NCI-H1092 treated with DMSO at 0.1 percent for 48 hours (cell line): ENCODE results near the gene MLLT6.
A peak's percentile ranks its signal among the peaks of the same experiment; 100 is the strongest.

Experiments used
- DNase-seq: peaks from one replicate; lab custom pipeline; 2025; lab: John Stamatoyannopoulos, UW

MLLT6 gene

DNA sequence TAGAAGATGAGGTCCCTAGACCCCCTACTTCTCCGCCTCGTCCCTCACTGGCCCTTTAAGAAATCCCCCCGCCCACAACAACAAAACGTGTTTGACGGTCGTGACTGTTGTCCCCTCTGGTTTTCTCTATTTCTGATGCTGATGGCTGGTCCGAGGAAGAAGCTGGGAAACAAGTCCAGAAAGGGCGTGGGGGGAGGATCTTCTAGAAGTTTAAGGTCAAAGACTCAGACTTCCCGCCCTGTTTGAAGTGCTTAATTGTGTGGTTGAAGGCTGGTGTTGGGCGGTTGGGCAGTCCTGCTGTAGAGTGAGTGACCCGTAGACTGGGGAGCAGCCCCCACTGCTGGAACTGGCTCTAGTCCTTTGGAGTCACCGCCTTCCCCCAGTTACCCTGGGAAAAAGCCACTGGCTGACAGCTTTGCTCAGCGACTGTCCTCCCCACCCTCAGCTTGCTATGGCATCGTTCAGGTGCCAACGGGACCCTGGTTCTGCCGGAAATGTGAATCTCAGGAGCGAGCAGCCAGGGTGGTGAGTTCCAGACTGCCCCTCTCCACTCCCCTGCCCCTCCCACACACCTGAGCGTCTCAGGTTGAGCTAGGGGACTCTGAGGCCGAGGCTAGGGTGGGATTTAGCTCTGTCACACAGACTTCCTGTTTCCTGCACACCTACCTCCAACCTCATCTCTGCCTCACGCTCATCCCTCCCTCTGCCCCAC, 1.6 kb downstream of the MLLT6 start:
- no peak for DNase-seq

DNA sequence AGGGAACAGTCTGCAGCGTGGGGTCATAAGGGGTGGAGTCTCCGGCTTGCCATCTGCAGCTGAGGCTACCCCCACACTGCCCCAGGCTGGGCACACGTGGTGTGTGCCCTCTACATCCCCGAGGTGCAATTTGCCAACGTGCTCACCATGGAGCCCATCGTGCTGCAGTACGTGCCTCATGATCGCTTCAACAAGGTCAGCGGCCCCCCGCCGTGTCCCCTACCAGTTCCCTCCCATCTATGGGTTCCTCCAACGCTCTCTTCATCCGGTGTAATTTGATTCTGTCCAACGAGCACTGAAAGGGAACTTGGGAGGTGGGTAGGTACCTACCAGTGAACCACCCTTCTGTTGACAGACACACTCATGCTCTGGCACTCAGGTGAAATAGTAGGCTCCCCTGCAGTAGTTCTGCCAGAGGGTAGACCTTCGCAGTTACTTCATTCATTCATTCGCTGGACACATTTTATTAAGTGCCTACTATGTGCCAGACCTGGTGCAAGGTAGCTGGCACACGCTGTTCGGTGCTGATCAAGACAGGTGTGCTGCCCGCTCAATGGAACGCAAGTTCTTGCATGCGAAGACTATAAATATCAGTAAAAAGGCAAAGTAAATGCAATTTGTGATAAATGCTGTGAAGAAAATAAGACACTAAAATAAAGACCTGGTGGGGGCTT, 2.7 kb downstream of the MLLT6 start:
- DNase-seq = no peak

DNA sequence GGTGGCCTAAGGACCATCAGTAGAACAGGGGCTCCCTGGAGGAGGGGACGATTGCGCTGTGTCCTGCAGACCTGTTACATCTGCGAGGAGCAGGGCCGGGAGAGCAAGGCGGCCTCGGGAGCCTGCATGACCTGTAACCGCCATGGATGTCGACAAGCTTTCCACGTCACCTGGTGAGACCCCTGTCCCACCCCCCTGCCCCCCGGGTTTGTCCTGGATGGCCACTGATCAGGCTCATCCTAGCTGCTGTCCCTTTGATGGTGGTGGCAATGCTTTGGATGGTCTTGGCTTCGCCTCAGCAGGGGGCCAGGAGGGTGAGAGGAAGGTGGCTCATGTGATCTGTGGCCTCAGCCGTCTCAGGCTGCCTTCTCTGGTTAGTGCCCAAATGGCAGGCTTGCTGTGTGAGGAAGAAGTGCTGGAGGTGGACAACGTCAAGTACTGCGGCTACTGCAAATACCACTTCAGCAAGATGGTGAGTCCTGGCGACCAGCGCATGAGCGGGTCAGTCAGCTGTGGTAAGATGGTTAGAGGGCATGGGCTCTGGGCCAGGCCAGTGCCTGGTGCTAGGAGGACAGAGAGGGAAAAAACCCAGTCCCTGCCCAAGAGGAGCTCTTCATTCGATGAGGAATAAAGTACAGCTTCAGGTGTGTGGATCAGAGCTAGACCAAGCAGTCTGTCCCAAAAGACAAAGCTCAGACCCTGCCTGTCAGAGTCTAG, 4.2 kb downstream of the MLLT6 start:
- no peak for DNase-seq

DNA sequence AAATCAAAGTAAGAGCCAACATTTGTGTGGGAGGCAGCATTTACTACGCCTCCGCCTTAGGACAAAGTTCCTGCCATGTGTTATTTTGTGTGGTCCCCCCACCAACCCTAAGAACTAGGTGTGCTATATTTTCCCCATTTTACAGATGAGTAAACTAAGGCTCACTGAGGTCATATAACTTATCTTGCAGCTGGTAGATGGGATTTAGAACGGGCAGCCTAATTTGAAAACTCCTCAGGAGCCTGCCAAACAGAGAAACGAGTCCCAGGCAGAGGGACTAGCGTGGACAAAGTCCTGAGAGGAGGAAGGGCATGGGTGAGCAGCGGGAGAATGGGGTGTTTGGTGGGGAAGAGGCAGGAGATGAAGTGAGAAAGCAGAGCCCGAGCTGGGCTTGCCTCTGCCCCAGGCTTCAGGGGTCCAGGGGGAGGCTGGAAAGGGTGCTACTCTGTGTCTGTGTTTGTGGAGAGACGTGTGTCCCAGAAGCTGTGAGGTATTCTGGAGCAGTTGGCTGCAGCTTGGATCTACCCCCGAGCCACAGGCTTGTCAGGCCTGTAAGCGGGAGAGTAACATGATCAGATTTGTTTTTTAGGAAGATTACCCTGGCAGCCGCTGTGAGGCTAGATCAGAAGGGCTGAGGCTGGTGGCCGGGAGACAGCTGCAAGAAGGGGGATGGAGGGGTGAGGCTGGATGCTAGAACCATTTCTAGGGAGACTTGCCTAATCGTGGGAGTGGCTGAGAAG, 5.0 kb downstream of the MLLT6 start:
- no peak for DNase-seq

DNA sequence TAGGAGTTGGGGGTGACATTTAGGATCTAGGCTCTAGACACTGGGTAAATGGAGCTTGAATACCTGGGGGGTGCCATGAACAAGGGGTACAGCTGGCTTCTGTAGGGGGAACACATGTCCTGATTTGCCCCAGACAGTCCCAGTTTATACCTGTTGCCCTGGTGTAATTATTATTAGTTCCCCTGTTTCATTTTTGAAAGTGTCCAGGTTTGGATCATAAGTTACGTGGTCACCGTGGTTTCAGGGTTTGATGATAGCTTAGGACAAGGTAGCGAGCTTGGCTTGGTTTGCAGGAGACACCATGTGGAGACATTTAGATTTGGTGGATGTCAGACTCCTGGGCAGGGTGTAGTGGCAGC, 5.5 kb downstream of the MLLT6 start:
- DNase-seq = no peak

DNA sequence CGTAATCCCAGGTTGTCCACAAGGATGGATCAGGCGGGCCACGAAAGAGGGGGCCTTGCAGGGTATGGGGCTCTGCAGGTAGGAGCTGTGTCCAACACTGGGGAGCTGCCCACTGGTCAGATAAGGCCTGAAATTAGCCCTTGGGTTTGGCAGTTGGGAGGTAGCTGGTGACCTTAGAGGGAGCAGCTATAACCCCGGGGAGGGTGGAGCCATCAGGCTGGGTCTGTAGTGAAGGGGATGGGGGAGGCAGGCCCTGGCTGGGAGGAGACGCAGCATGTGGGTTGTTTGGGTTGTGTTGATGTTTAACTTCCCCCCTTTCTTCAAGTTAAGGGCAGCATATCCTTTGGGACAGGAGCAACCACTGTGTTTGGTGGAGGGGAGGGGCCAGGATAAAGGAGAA, 5.9 kb downstream of the MLLT6 start:
- no peak for DNase-seq

DNA sequence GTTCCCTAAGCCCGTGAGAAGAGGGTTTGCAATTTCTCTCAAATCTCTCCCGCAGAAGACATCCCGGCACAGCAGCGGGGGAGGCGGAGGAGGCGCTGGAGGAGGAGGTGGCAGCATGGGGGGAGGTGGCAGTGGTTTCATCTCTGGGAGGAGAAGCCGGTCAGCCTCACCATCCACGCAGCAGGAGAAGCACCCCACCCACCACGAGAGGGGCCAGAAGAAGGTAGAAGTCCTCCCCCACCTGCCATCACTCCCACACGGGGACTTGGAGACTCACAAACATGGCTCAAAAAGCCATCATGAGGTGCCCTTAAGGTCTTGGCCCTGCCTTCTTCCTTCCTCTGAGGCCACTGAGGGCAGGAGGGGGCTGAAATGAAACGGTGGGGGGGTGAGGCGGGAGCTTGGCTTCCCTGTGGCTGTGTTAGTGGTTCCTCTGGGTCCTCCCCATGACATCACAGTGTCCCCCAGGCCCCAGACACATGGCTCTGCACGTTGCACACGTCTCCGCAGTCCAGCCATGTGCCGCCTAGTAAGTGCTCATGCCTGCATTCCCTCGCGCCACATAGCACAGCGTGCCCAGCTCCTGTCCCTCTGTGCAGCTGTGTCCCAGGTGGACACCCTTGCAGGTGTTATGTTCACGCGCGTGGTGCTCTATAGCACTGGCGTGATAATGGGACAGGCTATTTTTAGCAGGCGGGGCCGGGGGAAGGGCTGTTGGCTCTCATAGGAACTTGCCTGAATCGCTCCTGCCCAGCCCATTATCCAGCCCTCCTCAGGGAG, 6.9 kb downstream of the MLLT6 start:
- no peak for DNase-seq

DNA sequence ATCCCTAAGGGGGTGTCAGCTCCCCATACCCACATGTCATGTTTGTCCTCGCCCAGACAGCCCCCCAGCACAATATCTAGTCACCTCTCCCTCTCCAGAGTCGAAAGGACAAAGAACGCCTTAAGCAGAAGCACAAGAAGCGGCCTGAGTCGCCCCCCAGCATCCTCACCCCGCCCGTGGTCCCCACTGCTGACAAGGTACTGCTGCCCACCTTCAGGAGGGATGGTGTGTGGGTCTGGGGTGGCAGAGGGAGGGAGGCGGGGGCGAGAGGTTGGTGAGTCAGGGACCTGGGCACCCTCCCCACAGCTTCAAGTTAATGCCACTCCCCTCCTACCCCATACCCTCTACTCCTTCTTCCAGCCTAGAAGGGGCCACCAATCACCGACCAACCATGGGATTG, 7.5 kb downstream of the MLLT6 start:
- no peak for DNase-seq

DNA sequence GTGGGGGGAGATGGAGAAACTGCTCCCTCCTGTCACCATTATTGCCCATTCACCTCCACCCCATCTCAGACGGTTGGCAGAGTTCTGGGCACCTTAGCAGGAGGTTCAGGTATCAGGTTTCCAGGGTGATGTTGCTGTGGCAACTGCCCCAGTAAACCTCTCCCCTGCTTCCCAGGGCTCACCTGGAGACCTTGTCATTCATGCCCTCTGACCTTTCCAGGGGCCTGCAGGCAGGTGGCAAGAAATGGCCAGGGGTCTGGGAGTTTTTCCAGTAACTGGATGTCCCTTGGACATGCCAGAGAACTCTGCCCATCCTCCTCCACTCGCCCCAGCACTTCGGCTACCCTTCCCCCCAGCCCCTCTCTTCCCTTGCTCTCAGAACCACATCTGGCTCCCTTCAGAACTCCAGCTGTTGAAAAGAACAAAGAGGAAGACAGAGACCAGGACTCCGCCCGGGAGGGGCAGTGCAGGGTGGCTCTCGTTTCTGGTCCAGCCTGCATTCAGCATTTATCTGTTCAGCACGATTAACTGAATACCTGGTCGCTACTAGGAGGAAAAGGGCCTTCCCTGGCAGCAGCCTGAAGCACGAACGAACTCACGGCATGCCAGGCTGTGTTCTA, 8.5 kb downstream of the MLLT6 start:
- DNase-seq = no peak

DNA sequence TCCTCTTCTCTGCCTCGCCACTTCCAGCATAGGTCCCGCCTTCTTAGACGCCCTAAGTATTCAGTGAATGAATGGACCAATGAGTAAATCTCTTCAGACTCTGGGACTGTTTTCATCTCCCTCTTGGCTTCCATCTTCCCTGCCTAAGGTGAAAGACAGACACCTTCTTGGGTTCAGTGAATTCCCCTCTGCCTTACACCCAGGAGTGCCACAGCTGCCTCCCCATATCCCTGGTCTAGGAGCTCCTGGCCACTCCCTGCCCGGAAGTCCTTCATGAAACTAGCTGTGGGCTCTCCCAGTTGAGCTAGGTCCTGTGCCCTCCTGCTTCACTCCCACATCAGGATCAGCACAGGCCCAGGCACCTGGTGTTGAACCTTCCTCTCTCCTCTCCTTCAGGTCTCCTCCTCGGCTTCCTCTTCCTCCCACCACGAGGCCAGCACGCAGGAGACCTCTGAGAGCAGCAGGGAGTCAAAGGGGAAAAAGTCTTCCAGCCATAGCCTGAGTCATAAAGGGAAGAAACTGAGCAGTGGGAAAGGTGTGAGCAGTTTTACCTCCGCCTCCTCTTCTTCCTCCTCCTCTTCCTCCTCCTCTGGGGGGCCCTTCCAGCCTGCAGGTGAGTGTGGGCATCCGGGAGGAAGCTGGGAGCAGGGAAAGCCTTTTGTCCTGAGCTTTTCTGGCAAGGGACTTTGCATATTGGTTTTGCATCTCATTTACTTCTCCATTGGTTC, 10.3 kb downstream of the MLLT6 start:
- DNase-seq = no peak

DNA sequence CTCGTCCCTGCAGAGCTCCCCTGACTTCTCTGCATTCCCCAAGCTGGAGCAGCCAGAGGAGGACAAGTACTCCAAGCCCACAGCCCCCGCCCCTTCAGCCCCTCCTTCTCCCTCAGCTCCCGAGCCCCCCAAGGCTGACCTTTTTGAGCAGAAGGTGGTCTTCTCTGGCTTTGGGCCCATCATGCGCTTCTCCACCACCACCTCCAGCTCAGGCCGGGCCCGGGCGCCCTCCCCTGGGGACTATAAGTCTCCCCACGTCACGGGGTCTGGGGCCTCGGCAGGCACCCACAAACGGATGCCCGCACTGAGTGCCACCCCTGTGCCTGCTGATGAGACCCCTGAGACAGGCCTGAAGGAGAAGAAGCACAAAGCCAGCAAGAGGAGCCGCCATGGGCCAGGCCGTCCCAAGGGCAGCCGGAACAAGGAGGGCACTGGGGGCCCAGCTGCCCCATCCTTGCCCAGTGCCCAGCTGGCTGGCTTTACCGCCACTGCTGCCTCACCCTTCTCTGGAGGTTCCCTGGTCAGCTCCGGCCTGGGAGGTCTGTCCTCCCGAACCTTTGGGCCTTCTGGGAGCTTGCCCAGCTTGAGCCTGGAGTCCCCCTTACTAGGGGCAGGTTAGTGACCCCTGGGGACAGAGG, 11.4 kb downstream of the MLLT6 start:
- no peak for DNase-seq

DNA sequence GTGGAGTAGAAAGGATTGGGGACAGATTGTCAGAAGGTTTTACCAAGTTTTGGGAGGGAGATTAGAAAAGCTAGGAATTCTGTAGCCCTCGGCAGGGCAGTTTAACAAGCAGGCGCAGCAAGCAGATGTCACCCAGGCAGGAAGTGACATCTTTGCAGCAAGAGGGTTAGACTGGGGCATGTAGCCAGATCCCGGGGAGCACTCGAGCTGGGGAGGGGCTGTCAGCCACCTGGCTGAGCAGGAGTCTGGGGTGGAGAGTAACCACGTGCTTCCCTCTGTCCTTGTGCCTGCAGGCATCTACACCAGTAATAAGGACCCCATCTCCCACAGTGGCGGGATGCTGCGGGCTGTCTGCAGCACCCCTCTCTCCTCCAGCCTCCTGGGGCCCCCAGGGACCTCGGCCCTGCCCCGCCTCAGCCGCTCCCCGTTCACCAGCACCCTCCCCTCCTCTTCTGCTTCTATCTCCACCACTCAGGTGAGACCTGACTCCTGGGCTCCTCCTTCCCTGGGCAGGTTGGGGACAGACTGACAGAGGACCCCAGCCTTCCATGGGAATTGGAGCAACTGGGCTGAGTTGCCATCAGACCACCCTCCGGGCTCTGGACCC, 12.2 kb downstream of the MLLT6 start:
- DNase-seq = no peak

DNA sequence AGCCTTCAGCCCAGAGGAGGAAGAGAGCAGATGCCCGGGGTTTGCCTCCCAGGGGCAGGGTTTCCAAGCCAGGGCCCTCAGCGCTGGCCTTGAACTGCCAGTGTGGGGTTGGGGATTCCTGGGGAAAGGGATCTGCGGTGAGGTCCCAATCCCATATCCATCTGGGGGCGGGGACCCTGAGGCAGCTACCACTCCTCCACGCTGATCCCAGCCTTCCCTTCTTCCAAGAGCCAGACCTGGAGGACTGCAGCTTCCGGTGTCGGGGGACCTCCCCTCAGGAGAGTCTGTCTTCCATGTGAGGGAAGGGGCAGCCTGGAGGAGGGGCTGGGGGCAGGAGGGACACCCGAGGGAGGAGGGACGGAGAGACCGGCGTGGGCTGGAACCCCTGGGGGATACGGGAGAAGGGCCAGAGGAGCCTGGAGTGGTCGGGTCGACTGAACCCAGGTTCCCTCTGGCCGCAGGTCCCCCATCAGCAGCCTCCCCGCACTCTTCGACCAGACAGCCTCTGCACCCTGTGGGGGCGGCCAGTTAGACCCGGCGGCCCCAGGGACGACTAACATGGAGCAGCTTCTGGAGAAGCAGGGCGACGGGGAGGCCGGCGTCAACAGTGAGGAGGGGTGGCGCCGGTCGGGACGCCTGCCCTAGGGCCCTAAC, 14.3 kb downstream of the MLLT6 start:
- DNase-seq = no peak

DNA sequence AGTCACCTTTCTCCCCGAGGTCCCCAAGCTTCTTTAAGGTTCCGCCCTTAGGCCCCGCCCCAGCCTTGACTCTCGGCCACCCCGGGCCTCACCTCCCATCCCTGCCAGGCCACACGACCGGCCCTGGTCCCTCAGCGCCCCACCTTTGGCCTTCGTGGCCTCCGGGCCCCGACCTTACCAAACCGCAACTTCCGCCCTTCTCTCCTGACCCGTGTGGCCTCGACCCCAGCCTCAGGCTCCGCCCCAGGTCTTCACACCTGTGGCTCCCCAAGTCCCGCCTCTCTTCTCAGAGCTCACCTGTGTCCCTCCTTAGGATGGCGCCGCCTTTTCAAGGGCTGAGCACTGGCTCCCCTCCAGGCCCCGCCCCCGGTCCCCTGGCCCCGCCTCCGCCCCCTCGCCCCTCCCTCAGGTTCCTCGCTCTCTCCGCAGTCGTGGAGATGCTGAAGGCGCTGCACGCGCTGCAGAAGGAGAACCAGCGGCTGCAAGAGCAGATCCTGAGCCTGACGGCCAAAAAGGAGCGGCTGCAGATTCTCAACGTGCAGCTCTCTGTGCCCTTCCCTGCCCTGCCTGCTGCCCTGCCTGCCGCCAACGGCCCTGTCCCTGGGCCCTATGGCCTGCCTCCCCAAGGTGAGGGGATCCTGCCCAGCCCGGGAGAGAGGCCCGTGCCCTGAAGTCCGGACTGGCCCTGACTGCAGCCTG, 15.0 kb downstream of the MLLT6 start:
- no peak for DNase-seq

DNA sequence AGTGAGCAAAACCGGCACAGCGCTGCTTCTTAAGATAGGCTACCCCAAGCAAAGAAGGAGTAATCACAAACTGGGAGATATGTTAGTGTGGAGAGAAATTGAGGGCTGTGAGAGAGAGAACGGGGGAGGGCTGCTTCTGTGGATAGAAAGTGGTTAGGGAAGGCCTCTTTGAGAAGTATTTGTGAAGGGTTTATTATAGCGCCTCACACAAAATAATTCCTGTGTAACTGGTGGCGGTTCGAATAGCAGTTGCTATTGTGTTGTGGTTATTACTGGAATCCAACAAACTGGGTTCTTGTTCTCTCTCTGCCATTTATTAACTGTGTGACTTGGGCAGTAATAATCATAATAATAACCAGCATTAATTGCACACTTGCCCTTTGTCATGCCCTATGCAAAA, 15.9 kb downstream of the MLLT6 start:
- no peak for DNase-seq

DNA sequence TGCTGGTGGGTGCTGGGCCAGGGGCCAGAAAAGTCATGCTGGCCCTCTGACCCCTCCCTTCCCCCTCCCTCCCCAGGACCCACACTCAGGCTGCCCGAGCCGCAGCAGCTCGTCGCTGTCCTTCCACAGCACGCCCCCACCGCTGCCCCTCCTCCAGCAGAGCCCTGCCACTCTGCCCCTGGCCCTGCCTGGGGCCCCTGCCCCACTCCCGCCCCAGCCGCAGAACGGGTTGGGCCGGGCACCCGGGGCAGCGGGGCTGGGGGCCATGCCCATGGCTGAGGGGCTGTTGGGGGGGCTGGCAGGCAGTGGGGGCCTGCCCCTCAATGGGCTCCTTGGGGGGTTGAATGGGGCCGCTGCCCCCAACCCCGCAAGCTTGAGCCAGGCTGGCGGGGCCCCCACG, 16.7 kb downstream of the MLLT6 start:
- no peak for DNase-seq

DNA sequence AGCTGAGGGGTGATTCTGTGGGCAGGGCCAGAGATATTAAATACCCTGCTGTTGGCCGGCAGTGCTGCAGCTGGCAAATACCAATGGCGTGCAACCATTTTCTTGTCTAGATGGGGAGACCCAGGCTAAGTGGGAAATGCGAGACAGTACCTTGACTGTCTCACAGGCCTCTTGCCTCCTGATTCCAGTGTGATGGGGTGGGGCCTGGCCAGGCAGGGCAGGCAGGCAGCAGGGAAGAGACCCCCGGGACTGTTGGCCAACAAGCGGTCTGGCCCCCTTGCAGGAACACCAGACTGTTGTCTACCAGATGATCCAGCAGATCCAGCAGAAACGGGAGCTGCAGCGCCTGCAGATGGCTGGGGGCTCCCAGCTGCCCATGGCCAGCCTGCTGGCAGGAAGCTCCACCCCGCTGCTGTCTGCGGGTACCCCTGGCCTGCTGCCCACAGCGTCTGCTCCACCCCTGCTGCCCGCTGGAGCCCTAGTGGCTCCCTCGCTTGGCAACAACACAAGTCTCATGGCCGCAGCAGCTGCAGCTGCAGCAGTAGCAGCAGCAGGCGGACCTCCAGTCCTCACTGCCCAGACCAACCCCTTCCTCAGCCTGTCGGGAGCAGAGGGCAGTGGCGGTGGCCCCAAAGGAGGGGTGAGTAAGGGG, 19.4 kb downstream of the MLLT6 start:
- DNase-seq = peak; percentile 92

DNA sequence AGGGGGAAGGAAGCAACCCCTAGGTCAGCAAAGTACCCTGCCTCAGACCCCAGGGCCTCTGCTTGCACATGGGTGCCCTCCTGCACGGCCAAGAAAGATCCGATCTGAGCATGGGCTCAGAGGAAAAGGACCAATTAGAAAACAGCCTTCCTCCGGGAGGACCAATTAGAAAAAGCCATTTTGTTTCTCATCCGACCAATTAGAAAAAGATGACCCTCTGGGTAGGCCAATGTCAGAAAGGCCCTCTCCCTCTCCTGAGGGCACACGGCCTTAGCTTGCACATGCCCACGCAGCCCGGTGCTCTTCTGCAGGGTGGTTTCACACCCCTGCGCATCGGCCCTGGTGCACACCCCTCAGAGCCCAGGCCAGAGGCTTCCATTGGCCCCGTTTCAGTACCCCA, 20.0 kb downstream of the MLLT6 start:
- peak; percentile 65 for DNase-seq
